ENCODE data around the gene ENTPD8.

The ENTPD8 gene

GRCh38 chr9:137441289-137441934 is at the start of gene ENTPD8:
Gene ENTPD8 (minus strand): TSS chr9:137441357. CDS start chr9:137438285, 3,072 bp downstream.
- DNase-seq (ENCODE audit: low spot score): no peak

DNA sequence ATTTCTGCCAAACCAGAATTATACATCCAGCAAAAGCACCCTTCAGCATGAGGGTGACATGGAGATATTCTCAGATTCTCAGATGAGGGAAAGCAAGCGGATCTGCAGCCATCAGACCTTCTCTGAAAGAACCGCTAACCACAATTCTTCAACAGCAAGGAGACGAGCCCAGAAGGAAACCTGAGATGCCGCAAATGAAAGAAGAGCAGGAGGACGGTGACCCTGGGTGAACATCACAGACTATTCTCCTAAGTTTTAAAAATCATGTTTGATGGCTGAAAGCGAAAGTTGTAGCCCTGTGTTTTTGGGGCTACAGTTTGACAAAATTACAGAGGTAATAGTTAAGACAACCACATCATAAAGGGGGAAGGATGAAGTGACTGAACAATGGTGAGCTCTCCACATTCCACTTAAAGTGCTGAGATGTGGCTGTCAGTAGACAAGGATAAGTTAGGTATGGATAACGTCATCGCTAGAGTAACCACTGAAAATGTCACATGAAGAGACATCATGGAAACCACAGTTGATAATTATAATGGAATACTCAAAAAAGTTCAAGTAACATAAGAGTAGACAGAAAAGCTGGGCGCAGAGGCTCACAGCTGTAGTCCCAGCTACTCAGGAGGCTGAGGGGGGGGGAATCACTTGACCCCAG is 49.5 kb upstream of the ENTPD8 start:
- no peak for DNase-seq (ENCODE audit: low spot score)

GRCh38 chr9:137488906-137489305 is 47.7 kb upstream of the ENTPD8 start:
- no peak for DNase-seq (ENCODE audit: low spot score)

DNA sequence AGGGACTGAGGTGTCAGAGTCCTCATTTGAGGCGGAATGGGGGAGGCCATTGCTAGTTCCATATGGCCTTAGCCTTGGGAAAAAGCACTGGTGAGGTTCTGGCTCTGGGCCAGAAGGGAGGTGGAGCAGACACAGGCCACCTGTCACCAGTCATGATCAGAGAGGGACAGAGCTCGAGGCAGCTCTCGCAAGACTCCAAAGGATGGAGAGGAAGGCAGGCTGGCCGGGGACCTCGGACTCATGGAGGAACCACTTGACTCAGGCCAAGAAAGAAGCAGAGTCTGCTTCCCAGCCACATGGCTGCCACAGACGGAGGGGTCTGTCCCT is 47.1 kb upstream of the ENTPD8 start:
- no peak for DNase-seq (ENCODE audit: low spot score)

DNA sequence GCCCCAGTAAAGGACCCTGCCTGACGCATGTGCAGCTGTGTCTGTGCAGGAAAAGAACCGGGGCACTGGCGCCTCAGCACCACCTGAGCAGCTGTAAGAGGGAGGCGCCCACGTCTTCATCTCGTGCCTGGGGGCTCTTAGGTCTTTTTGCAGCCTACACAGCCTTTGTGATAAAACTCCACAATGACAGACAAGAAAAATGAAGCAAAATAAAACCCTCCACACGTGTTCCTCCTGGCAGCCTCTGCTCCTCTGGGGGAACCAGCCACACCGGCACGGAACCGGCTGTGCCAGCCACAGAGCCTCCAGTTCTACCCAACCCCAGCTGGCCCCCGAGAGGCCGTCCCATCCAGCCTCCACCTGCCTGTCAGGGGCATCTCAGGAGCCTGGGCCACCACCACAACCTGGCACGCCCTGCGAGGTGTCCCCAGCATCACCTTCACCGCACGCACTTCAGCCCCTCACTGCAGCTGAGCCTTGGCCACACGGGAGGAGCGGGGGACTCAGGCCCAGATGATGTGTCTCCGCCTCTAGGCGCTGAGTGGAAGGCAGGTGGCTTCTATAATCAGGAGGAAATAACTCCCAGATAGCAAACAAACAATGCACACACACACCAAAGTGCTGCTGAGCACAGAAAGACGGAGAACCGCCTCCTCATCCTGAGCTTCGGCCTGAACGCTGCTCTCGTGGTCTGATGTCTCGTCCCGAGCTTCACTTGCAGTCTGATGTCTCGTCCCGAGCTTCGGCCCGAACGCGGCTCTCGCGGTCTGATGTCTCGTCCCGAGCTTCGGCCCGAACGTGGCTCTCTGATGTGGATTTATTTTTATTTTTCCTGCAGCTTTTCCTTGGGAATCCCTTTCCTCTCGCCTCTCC is 46.5 kb upstream of the ENTPD8 start:
- DNase-seq (ENCODE audit: low spot score): no peak

- DNase-seq (ENCODE audit: low spot score): no peak
Measured at GRCh38 chr9:137486545-137487453, 45.6 kb upstream of the ENTPD8 start.

DNA sequence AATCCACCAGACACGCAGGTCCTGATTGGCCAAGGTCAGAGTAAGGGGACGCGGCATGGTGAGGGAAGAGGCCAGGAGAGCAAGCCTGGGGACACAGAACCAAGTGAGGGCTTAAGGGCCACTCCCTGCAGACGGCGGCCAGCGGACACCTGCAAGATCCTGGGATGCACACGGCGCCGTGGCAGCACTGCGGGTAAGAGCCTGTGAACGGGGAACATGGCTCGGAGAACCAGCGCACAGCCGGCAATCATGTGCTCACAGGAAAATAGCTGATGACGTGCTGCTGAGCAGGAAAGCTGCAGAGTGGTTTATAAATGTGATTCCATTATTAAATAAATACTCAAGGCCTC is 45.0 kb upstream of the ENTPD8 start:
- DNase-seq (ENCODE audit: low spot score): no peak

DNA sequence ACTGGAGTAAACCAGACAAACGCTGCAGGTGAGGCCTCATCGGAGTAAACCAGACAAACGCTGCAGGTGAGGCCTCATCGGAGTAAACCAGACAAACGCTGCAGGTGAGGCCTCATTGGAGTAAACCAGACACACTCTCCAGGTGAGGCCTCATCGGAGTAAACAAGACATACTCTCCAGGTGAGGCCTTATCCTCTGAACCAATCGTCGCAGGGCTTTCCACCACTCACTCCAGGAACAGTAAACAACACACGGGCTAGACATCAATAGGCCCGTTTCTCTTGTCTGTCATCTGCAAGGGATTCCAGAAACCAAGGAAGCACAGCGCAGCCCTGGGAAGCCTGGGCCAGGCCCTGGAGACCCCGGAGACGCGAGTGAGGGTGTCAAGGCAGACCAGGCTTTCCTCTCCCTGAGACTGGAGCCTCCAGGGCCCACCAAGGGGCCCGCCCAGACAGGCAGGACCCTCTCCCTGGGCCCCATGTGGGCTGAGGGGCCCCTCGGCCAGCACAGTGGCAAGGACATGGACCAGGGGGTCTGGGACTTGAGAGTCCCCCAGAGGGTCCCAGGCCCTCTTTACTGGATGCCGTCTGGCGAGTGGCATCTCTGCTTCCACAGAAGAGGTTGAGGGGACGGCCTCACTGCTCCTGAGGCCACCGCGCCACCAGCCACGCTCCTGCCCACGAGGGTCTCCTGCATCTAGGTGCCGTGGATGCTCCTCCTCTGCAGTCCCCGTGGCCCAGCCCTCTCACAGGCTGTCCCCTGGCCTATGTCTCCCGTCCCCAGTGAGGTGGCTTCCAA is 44.4 kb upstream of the ENTPD8 start:
- DNase-seq (ENCODE audit: low spot score): no peak

DNA sequence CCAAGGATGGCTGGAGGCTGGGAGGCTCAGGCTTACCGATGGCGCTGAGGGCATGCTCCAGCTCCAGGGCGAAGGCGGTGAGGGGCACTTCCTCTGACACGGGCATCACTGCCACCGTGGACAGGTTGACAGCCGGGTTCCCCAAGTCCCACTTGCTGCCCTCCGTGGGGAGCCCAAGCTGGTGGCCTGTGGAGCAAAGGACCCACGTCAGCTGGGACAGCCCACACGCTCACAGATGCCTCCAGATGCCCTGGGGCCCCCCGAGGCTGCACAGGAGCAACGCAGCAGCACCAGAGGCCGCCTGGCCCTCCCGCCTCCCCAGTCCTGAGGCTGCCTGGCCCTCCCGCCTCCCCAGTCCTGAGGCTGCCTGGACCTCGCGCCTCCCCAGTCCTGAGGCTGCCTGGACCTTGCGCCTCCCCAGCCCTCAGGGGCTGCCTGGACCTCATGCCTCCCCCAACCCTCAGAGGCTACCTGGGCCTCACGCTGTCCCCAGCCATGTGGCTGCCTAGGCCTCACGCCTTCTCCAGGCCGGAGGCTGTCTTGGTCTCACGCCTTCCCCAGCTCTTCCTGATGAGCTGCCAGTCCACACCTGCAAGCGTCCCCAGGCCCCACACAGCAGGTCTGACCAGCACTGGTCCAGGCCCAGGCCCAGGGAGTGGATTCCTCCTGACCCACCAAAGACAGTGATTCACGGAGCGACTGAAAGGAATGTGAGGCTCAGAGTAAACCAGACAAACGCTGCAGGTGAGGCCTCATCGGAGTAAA is 43.6 kb upstream of the ENTPD8 start:
- no peak for DNase-seq (ENCODE audit: low spot score)

GRCh38 chr9:137482094-137482781 is 41.1 kb upstream of the ENTPD8 start:
- DNase-seq (ENCODE audit: low spot score): no peak

DNA sequence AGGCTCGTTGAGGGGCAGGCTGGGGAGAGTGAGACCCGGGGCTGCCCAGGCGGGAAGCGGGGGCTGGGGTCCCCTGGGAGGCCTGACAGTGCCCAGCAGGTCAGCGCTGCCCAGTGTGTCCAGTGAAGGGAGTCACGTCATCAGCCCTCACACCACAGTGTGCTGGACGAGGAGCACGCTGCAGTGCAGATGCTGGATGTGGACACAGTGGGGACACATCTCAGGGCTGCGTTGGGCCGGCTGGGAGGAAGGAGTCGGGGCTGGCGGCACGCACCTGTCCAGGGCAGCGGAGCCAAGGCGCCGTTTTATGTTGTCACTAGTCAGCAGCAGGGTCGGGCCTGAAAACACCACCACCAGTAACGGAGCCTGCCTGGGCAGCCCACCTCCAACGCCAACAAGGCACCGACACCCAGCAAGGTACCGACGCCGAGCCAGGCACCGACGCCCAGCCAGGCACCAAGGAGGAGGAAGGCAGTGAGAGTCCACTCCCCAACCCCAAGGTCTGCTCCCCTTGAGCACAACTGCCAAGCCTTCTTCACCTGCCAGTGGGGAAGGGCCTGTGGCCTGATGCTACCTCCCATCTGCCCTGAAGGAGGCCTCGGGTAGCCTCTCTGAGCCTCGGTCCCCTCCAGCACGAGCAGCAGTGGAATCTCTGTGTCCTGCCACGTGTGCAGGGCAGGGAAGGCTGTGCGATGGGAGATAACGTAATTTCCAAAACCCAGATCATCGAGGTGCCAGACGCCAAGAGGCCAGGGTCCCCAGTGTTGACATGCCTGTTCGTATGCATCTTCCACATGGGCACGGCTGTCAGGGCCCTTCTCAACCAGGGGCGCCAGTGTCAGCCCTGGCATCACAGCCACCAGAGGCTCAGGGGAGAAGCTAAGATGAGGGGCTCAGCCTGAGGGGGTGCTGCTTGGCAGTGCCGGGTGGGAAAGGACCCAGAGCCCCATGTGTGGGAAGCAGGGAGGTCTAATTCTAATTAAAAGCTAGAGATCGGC is 39.8 kb upstream of the ENTPD8 start:
- no peak for DNase-seq (ENCODE audit: low spot score)

GRCh38 chr9:137479892-137480685 is 38.9 kb upstream of the ENTPD8 start:
- no peak for DNase-seq (ENCODE audit: low spot score)

DNA sequence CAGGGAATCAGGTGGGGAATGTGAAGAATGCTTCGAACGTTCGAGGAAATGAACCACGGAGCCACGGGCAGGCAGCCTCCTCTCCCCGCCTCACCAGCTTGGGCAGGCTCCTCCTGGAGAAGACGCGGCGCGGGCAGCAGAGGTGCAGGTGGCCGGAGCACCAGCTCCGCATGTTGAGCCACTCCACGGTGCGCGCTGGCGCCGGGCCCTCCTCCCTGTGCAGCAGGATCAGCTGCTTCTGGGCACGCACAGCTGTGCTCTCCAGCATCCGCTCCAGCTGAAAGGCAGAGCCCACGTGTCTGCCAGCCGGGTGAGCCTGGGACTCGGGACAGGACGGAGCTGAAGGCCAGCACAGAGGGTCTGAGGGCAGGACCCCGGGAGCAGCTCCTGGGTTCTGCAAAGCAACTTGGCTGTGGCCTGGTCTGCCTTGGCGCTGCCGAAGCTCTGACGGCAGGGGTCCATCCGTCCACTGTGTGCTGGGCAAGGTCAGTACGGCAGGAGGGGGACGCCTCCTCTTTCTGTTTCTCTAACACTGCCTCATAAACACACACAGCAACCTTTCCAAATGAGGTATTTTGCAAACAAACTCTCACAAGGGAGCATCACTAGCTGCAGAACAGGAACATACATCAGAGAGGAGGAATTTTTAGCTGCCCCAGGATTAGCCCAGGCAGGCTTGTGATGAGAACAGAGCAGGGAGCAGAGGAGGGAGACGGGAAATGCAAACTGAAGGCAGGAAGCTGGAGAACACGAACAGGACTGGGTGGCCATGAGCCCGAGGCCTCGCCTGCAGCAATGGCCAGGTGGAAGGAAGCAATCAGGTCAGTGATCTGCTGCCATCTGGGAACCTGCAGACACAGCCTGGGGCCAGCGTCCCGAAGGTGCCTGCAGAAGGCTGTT is 38.1 kb upstream of the ENTPD8 start:
- DNase-seq (ENCODE audit: low spot score): no peak

- no peak for DNase-seq (ENCODE audit: low spot score)
Measured at GRCh38 chr9:137478613-137478961, 37.4 kb upstream of the ENTPD8 start.

DNA sequence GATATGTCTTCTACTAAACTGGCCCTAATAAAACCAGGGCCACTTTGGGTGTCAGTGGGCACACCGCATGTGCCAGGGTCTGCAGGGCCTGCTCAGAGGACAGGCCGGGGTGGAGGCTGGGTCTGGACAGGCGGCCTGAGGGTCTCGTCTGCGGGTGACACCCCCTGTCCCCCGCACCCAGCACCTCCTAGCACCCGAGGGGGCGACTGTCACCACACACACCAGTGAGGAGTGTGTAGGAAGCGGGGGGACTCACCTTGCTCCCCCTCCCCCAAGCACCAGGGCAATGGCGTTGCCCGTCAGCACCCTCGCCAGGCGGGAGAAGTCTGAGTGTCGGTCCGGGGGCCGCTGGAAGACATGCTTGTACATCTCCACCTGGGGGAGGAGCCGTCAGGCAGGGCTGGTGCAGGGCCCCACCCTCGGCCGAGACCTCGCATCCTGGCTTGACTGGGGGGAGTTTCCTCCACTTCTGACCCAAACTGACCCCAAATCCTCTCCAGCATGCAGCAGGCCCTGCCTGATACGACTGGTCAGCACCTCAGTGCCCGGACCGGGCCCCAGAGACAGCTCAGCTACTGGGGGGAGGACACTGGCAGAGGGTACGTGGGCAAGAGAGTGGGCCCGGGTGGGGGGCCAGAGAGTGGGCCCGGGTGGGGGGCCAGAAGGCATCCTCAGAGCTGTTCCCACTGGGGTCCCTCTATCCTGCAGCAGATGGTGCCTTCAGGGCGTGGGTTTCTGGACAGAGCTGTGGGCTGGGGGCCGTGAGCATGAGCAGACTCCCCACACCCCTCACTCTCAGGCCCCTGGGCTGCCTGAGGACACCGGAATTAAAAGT is 36.8 kb upstream of the ENTPD8 start:
- DNase-seq (ENCODE audit: low spot score): no peak

DNA sequence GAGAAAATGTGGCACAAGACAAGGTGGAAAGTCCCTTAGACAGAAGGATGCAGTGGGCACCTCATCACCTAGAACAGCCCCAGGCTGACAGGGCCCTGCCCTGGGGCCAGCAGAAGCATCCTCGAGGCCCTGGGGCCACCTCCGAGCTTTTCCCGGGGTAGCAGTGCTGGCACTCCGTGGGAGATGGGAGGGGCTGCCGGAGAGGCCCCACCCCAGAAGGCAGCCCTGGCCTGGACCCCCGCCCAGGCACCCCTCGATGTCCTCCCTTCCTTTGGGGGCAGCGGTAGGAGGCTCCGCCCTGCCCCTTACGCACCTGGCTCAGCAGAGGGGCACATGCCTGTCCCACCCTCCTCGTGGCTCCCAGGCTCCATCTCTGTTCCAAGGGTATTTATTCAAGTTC is 35.7 kb upstream of the ENTPD8 start:
- DNase-seq (ENCODE audit: low spot score): no peak
